Endothelial cell of umbilical vein (primary cell): ENCODE results near the gene PDK2. TPM values are rescaled to one million over a fixed set of nuclear protein-coding genes. Genes with fewer than 3 reads are reported as not detected.

Experiments used
- BruUV-seq: library from RNA; stranded (reverse); fragments of 400-500 nt; replicated peaks from 2 replicates; lab custom pipeline; 2021; lab: Mats Ljungman, UMichigan
- CTCF ChIA-PET: fragments of 300-600, 350-600 bp; sonication (Branson Sonifier 250); formaldehyde crosslinking; loops from one replicate; lab custom pipeline; 2021; ENCODE audit warnings: antibody characterized with exemption, inconsistent platforms; lab: Charles Lee
- POLR2A ChIA-PET: fragments of 300-600, 350-600 bp; sonication (Branson Sonifier 250); formaldehyde crosslinking; loops from one replicate; lab custom pipeline; 2021; ENCODE audit warnings: antibody characterized with exemption, inconsistent platforms; lab: Charles Lee
- DNase-seq: peaks from one replicate; pipeline ENCODE4 v3.0.0-alpha.2; 2011; ENCODE audit warnings: low read depth, low spot score
- FAIRE-seq: peaks from 2 replicates; lab custom pipeline; 2011; peaks lifted over from hg19 to GRCh38; lab: Jason Lieb, UNC
- H2AFZ ChIP-seq: 2 replicates; pipeline ENCODE4 v1.6.0; 2012; ENCODE audit warnings: low read depth, low read length, control low read depth, inconsistent platforms
- H3K27ac ChIP-seq: 2 replicates; pipeline ENCODE4 v1.5.1; 2011; ENCODE audit warnings: low read depth, mild to moderate bottlenecking, control low read depth, low read length, moderate library complexity; ENCODE audit not compliant: insufficient read depth
- H3K27me3 ChIP-seq, 2 experiments: 2 replicates each; pipeline versions ENCODE4 v1.6.0 to v1.6.1; 2011; ENCODE audit warnings: low read length in 2 of 2, mixed read lengths in 1 of 2; ENCODE audit not compliant: control insufficient read depth in 2 of 2, insufficient read depth in 2 of 2
- H3K36me3 ChIP-seq, 2 experiments: 2 replicates in 1 of 2; 3 replicates in 1 of 2; pipeline ENCODE4 v1.5.1; 2011; ENCODE audit warnings: low read length in 2 of 2, mild to moderate bottlenecking in 1 of 2, moderate library complexity in 1 of 2; ENCODE audit not compliant: control insufficient read depth in 2 of 2, insufficient read depth in 2 of 2; ENCODE audit errors: extremely low read depth in 1 of 2
- H3K4me1 ChIP-seq: 3 replicates; pipeline ENCODE4 v1.5.1; 2011; ENCODE audit warnings: mild to moderate bottlenecking, low read length; ENCODE audit not compliant: control insufficient read depth, insufficient read depth; ENCODE audit errors: extremely low read depth
- H3K4me2 ChIP-seq: 2 replicates; pipeline ENCODE4 v1.6.1; 2011; ENCODE audit warnings: low read length, control low read depth, mixed read lengths; ENCODE audit not compliant: insufficient read depth
- H3K4me3 ChIP-seq, 3 experiments: fragments of 200-600 bp in 1 of 3; sonication (generic), shearing (Covaris generic) in 1 of 3; replicated peaks in 1 of 3; 2 replicates each; pipeline ENCODE4 v1.5.1; 2011 to 2016; ENCODE audit warnings: control low read depth in 3 of 3, low read length in 3 of 3, mild to moderate bottlenecking in 2 of 3, inconsistent platforms in 1 of 3, low read depth in 1 of 3, moderate library complexity in 1 of 3; ENCODE audit not compliant: insufficient read depth in 1 of 3
- H3K79me2 ChIP-seq: 2 replicates; pipeline ENCODE4 v1.6.0; 2012; ENCODE audit warnings: low read length, inconsistent platforms; ENCODE audit not compliant: control insufficient read depth, insufficient read depth
- H3K9ac ChIP-seq: replicated peaks from 2 replicates; pipeline ENCODE3; 2011; ENCODE audit warnings: low read length, control low read depth; ENCODE audit not compliant: insufficient read depth; ENCODE audit errors: extremely low read depth
- H3K9me1 ChIP-seq: replicated peaks from 3 replicates; pipeline ENCODE4 v1.6.0; 2011; ENCODE audit warnings: mild to moderate bottlenecking, low read length; ENCODE audit not compliant: control insufficient read depth, insufficient read depth; ENCODE audit errors: extremely low read depth
- H3K9me3 ChIP-seq: replicated peaks from 2 replicates; pipeline ENCODE4 v1.5.1; 2012; ENCODE audit warnings: low read length, inconsistent platforms; ENCODE audit not compliant: control insufficient read depth, insufficient read depth
- H4K20me1 ChIP-seq: replicated peaks from 2 replicates; pipeline ENCODE3; 2011; ENCODE audit warnings: mild to moderate bottlenecking, low read length; ENCODE audit not compliant: control insufficient read depth, insufficient read depth; ENCODE audit errors: extremely low read depth
- EZH2 ChIP-seq: IDR thresholded peaks from 2 replicates; pipeline ENCODE4 v1.6.1; 2012; ENCODE audit warnings: borderline replicate concordance, low read depth, mild to moderate bottlenecking, moderate library complexity, low read length, inconsistent platforms; ENCODE audit not compliant: severe bottlenecking
- FOS ChIP-seq: IDR thresholded peaks from 2 replicates; pipeline ENCODE4 v1.6.1; 2011; ENCODE audit warnings: mild to moderate bottlenecking, low read length, moderate library complexity, borderline replicate concordance; ENCODE audit not compliant: insufficient read depth
- GATA2 ChIP-seq: IDR thresholded peaks from 2 replicates; pipeline ENCODE4 v1.7.0; 2011; ENCODE audit warnings: low read depth, mild to moderate bottlenecking, moderate library complexity, mixed read lengths, low read length; ENCODE audit not compliant: insufficient read length, insufficient read depth
- JUN ChIP-seq: IDR thresholded peaks from 2 replicates; pipeline ENCODE4 v1.6.1; 2011; ENCODE audit warnings: borderline replicate concordance, low read depth; ENCODE audit not compliant: insufficient read length, insufficient read depth
- MYC ChIP-seq: IDR thresholded peaks from one replicate; pipeline ENCODE4 v1.6.1; 2011; ENCODE audit warnings: mild to moderate bottlenecking, low read depth, low read length
- POLR2A ChIP-seq: IDR thresholded peaks from 2 replicates; pipeline ENCODE4 v1.6.1; 2012; ENCODE audit warnings: low read depth, mild to moderate bottlenecking, control low read depth, low read length
- POLR2AphosphoS5 ChIP-seq: IDR thresholded peaks from 2 replicates; pipeline ENCODE4 v1.6.1; 2012; ENCODE audit warnings: low read depth, mild to moderate bottlenecking, control low read depth, low read length, moderate library complexity; ENCODE audit not compliant: insufficient read depth
- dilution Hi-C: fragments of 300-500 bp; cut with MboI; formaldehyde crosslinking; loops from one replicate; pipeline ENCODE4 v1.15.0; 2019; ENCODE audit warnings: low sequenced_read_pairs; ENCODE audit not compliant: extremely low pct_ligation_motif_present
- intact Hi-C: fragments of 100-400 bp; cut with micrococcal nuclease; formaldehyde crosslinking; loops from one replicate; pipeline ENCODE4 v1.10.0; 2022
- polyA plus RNA-seq, 4 experiments: library from polyadenylated mRNA; depleted of rRNA in 3 of 4; stranded (reverse) in 3 of 4; unstranded in 1 of 4; fragments of >200 nt; gene quantifications; 2 replicates each; pipeline versions ENCODE4 v1.2.1 to v1.2.3, GENCODE V29; 2011 to 2012; ENCODE audit warnings: missing spikeins in 1 of 4
- total RNA-seq: library from RNA; stranded (reverse); gene quantifications from 2 replicates; pipeline ENCODE4 v1.2.3, GENCODE V29; 2021
- TF ChIP-seq, protein P1 (sequence below), 2 donors: IDR thresholded peaks; 1 replicate in 1 of 2; 2 replicates in 1 of 2; pipeline ENCODE4 v1.5.1; 2011; ENCODE audit warnings: low read length in 2 of 2, mild to moderate bottlenecking in 2 of 2, moderate library complexity in 2 of 2, control low read depth in 1 of 2, inconsistent platforms in 1 of 2, low read depth in 1 of 2; ENCODE audit not compliant: insufficient read depth in 1 of 2; ENCODE audit errors: extremely low read depth in 1 of 2
- TF ChIP-seq, protein P2 (sequence below): IDR thresholded peaks from 2 replicates; pipeline ENCODE4 v1.6.1; 2011; ENCODE audit not compliant: insufficient read depth, insufficient read length

PDK2 gene
- total and polyA plus RNA-seq, 2 donors (not counting 3 experiments of a cell fraction or from before 2014, with no cell fraction given): 21.3 to 114 TPM

DNA sequence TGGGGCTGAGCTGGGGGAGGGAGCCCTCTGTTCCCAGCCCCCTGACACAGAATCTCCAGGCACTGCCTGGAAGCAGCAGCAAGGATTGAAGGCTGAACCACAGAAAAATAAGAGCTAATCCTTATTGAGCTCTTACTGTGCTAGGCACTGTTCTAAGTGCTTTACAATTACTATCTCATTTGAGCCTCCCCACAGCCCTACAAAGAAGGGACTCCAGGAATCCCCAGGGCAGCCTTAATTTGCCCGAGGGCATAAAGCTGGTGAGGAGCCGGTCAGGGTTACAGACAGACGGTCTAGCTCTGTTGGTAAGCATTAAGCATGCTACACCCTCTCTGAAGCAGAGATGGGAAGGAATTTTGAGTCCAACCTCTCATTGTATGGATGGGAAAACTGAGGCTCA is 27.8 kb downstream of the PDK2 start:
- CTCF ChIA-PET: interaction anchor here (1.0 to 2.8 kb wide), 7 partner anchors 8 to 47 kb away, joined by 3 to 12 read pairs (median 4); no protein-coding TSS in a partner anchor
- dilution Hi-C loops: no loop called here
- Histone ChIP-seq H3K4me2 (no peak overlapping the region), H3K4me3 (no peak overlapping the region), H3K79me2 (no peaks in the 10 kb centered on the region), H3K9me3 (no peaks in the 10 kb centered on the region), H3K4me1 (peaks cover 19% of the 10 kb centered on the region), H3K9me1 (no peaks in the 10 kb centered on the region), H4K20me1 (no peaks in the 10 kb centered on the region), H3K27ac (no peak overlapping the region), H3K36me3 (no peaks in the 10 kb centered on the region), H3K9ac (no peak overlapping the region), H2AFZ (no peak overlapping the region), H3K27me3 (no peaks in the 10 kb centered on the region)
- FAIRE-seq: no peak
- POLR2A ChIA-PET: no interaction called here
- no peak for DNase-seq
- BruUV-seq: no TSS peak
- intact Hi-C loops: no loop called here
- no peak for TF ChIP-seq FOS
- TF ChIP-seq POLR2AphosphoS5: no peak
- TF ChIP-seq, protein P1, sequence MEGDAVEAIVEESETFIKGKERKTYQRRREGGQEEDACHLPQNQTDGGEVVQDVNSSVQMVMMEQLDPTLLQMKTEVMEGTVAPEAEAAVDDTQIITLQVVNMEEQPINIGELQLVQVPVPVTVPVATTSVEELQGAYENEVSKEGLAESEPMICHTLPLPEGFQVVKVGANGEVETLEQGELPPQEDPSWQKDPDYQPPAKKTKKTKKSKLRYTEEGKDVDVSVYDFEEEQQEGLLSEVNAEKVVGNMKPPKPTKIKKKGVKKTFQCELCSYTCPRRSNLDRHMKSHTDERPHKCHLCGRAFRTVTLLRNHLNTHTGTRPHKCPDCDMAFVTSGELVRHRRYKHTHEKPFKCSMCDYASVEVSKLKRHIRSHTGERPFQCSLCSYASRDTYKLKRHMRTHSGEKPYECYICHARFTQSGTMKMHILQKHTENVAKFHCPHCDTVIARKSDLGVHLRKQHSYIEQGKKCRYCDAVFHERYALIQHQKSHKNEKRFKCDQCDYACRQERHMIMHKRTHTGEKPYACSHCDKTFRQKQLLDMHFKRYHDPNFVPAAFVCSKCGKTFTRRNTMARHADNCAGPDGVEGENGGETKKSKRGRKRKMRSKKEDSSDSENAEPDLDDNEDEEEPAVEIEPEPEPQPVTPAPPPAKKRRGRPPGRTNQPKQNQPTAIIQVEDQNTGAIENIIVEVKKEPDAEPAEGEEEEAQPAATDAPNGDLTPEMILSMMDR (IDR thresholded peaks at IDR 0.05; ENCODE audit: extremely low read depth in 1 of 2, insufficient read depth in 1 of 2, low read depth in 1 of 2, low read length in 2 of 2): no peak
- TF ChIP-seq POLR2A: no peak
- no peak for TF ChIP-seq MYC
- no peak for TF ChIP-seq JUN
- no peak for TF ChIP-seq GATA2
- TF ChIP-seq, protein P2, sequence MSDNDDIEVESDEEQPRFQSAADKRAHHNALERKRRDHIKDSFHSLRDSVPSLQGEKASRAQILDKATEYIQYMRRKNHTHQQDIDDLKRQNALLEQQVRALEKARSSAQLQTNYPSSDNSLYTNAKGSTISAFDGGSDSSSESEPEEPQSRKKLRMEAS: no peak
- no peak for TF ChIP-seq EZH2
